Diencephalon (tissue), 1 donor: ENCODE measurements around the gene PNLIP. TPM values are rescaled to one million over a fixed set of nuclear protein-coding genes. Genes with fewer than 3 reads are reported as not detected.

Experiments used
- small RNA-seq: library from RNA; depleted of rRNA; stranded (forward); fragments of <200 nt; gene quantifications from one replicate; pipeline ENCODE3, GENCODE V24; 2014
- total RNA-seq: library from RNA; depleted of rRNA; stranded (reverse); fragments of >200 nt; gene quantifications from one replicate; pipeline ENCODE4 v1.2.3, GENCODE V29; 2014

The PNLIP gene
- not detected for total RNA-seq

DNA sequence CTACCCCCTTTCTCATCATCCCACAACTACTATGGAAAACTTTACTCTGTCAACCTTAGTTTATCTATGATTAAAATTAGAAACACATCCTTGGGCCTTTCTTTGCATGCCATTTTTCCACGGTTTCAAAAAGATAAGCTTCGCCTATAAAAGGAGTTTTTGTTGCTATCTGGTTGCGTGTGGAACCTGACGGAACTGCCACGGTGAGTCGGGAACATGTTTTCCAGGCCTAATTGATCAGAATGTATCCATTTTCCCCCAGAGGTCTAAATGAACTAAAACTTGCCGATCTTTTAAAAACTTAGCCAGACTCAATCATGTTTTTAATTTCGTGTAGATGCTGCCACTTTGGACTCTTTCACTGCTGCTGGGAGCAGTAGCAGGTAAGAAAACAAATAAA, at the start of gene PNLIP:
Gene PNLIP, plus strand, starts transcription at position 176 of the 400 bp plus-strand sequence. Its CDS starts 162 bp downstream, at position 338.

DNA sequence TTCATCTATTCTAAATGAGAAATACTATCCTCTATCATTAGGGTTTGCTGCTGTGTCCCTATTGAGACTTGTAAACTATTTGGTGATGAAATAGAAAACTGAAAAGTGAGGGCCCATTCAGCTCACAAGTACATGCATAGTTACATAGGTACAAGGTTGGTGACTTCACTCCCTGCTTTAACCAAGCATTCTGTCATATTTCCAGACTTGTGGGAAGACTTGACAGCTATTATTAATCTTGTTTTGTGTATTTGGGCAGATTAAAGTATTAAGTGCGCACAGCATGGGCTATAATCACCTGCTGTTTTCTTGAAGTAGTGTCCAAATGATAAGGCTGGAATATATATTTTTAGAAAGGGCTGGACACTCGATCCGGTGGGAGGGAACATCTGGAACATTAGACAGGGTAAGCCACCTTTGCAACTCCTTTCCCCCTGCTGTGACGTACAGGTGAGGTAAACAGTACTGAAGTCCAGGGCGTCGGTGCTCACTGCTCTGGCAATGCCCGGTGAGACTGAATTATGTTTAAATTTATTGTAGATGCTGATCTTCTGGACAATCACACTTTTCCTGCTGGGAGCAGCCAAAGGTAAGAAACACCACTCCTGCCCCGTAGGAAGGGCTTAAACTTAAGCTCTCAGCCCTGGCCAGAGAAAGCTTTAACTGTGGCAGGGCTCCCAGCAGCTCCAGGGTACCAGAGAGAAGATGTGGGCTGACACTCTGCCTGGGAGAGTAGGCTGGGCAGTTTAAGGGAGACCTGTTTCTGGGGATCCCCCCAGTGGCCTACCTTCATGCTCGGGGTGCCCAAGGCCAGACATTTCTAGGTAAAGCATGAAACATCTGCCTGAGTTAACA, 45.1 kb downstream of the PNLIP start, which contains the start of gene PNLIPRP1:
Gene PNLIPRP1, plus strand, starts transcription at position 370 of the 855 bp plus-strand sequence. Its CDS starts 171 bp downstream, at position 541.

Small RNA genes lying within 50 kb of the gene (small RNA-seq; reads per million reads assigned to genes)
- gene RNU6-1090P, result not detected

Other genes with a start within 250 kb of the PNLIP start
- not detected for gene CCDC172, start 221.5 kb upstream of the PNLIP start, total RNA-seq
- not detected for gene PNLIPRP3, start 118.1 kb upstream of the PNLIP start, total RNA-seq
- not detected for gene PNLIPRP1, start 45.0 kb downstream of the PNLIP start, total RNA-seq
- gene PNLIPRP2, start 75.0 kb downstream of the PNLIP start, total RNA-seq, result not detected
- gene HSPA12A, start 196.6 kb downstream of the PNLIP start, total RNA-seq, result 41.1 TPM